ENCODE results near the gene TRIM22. TPM values are rescaled to one million over a fixed set of nuclear protein-coding genes. Genes with fewer than 3 reads are reported as not detected.

TRIM22 gene
- polyA plus RNA-seq, 1 donor (not counting 4 experiments of a cell fraction or from before 2014, with no cell fraction given), result 119 TPM

DNA sequence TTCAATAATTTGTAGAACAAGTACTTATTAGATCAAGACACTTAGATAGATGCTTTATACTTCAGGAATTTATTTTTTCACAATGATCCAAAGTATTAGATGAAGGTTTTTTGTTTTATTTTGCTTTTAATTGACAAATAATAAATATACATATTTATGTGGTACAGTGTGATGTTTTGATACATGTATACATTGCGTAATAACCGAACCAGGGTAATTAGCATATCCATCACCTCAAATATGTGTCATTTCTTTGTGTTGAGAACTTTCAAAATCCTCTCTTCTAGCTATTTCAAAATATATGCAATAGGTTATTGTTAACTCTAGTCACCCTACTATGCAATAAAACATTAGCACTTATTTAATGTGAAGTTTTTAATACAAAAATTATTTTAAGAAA, 26.1 kb upstream of the TRIM22 start:
- H3K79me2 ChIP-seq (ENCODE audit: control insufficient read depth, insufficient read depth, low read length), result no peaks in the 10 kb centered on the region
- H3K36me3 ChIP-seq (ENCODE audit: control insufficient read depth in 2 of 2, extremely low read depth in 1 of 2, insufficient read depth in 2 of 2, low read length in 2 of 2), result peaks cover 6 to 8% of the 10 kb centered on the region in 2 experiments
- H3K4me2 ChIP-seq (ENCODE audit: control insufficient read depth, extremely low read depth, insufficient read depth, low read depth, low read length), result no peak overlapping the region
- no peaks in the 10 kb centered on the region for H3K9me1 ChIP-seq (ENCODE audit: control insufficient read depth, extremely low read depth, insufficient read depth, low read length)
- TF ChIP-seq, protein P1, sequence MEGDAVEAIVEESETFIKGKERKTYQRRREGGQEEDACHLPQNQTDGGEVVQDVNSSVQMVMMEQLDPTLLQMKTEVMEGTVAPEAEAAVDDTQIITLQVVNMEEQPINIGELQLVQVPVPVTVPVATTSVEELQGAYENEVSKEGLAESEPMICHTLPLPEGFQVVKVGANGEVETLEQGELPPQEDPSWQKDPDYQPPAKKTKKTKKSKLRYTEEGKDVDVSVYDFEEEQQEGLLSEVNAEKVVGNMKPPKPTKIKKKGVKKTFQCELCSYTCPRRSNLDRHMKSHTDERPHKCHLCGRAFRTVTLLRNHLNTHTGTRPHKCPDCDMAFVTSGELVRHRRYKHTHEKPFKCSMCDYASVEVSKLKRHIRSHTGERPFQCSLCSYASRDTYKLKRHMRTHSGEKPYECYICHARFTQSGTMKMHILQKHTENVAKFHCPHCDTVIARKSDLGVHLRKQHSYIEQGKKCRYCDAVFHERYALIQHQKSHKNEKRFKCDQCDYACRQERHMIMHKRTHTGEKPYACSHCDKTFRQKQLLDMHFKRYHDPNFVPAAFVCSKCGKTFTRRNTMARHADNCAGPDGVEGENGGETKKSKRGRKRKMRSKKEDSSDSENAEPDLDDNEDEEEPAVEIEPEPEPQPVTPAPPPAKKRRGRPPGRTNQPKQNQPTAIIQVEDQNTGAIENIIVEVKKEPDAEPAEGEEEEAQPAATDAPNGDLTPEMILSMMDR (optimal IDR thresholded peaks at IDR 0.05 in 1 of 3, IDR thresholded peaks at IDR 0.05 in 1 of 3, conservative IDR thresholded peaks at IDR 0.05 in 1 of 3; ENCODE audit: extremely low read depth in 1 of 3, insufficient read depth in 2 of 3, low read length in 3 of 3), result no peak
- TF ChIP-seq EZH2 (IDR thresholded peaks at IDR 0.05; ENCODE audit: low read length), result no peak
- H3K9ac ChIP-seq (ENCODE audit: control insufficient read depth, extremely low read depth, insufficient read depth, low read length), result no peak overlapping the region
- no peaks in the 10 kb centered on the region for H3K4me1 ChIP-seq (ENCODE audit: control insufficient read depth, extremely low read depth, insufficient read depth, low read length)
- dilution Hi-C loops (cut with MboI; ENCODE audit: extremely low pct_ligation_motif_present, low sequenced_read_pairs), result no loop called here
- DNase-seq (ENCODE audit: low read depth, low spot score), result no peak
- no peaks in the 10 kb centered on the region for H3K27me3 ChIP-seq (ENCODE audit: control insufficient read depth, extremely low read depth, insufficient read depth, low read length)
- H3K27ac ChIP-seq (ENCODE audit: control insufficient read depth, insufficient read depth, low read length), result no peak overlapping the region
- no peak overlapping the region for H3K4me3 ChIP-seq (ENCODE audit: control insufficient read depth in 2 of 3, extremely low read depth in 1 of 3, insufficient read depth in 2 of 3, low read depth in 1 of 3, low read length in 3 of 3)
- H2AFZ ChIP-seq (ENCODE audit: control insufficient read depth, low read length), result no peak overlapping the region
- FAIRE-seq, result no peak
- H4K20me1 ChIP-seq (ENCODE audit: control insufficient read depth, extremely low read depth, insufficient read depth, low read length), result no peaks in the 10 kb centered on the region
- no peaks in the 10 kb centered on the region for H3K9me3 ChIP-seq (ENCODE audit: control insufficient read depth, low read depth, low read length)

DNA sequence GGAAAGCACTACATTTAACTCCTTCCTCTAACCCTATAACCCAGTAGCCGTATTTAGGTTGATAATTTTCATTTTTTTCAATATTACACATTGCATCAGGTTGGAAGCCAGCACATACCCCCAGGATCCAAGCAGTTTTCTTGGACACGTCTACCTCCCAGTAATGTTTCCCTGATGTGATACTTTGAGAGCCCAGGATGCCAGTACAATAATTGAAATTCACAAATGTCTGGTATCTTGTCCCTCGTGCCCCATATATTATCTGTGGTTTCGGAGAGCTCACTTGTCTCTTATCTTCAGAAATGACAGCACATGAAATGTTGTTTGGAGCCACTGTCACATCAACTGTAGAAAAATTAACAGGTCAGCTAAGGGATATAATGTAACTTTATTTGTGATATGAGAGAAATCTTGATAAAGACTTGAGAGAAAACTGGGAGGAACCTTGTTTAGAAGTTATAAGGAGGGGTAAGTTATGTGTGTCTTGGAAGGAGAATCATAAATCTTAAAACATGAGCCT, 24.5 kb upstream of the TRIM22 start:
- H3K27ac ChIP-seq (ENCODE audit: control insufficient read depth, insufficient read depth, low read length), result no peak overlapping the region
- no peaks in the 10 kb centered on the region for H4K20me1 ChIP-seq (ENCODE audit: control insufficient read depth, extremely low read depth, insufficient read depth, low read length)
- no peaks in the 10 kb centered on the region for H3K4me1 ChIP-seq (ENCODE audit: control insufficient read depth, extremely low read depth, insufficient read depth, low read length)
- H3K9me3 ChIP-seq (ENCODE audit: control insufficient read depth, low read depth, low read length), result no peaks in the 10 kb centered on the region
- H3K79me2 ChIP-seq (ENCODE audit: control insufficient read depth, insufficient read depth, low read length), result no peaks in the 10 kb centered on the region
- H3K27me3 ChIP-seq (ENCODE audit: control insufficient read depth, extremely low read depth, insufficient read depth, low read length), result no peaks in the 10 kb centered on the region
- dilution Hi-C loops (cut with MboI; ENCODE audit: extremely low pct_ligation_motif_present, low sequenced_read_pairs), result no loop called here
- DNase-seq (ENCODE audit: low read depth, low spot score) (no peak), FAIRE-seq (no peak)
- peaks cover 6 to 10% of the 10 kb centered on the region in 2 experiments for H3K36me3 ChIP-seq (ENCODE audit: control insufficient read depth in 2 of 2, extremely low read depth in 1 of 2, insufficient read depth in 2 of 2, low read length in 2 of 2)
- H3K4me3 ChIP-seq (ENCODE audit: control insufficient read depth in 2 of 3, extremely low read depth in 1 of 3, insufficient read depth in 2 of 3, low read depth in 1 of 3, low read length in 3 of 3), result no peak overlapping the region
- TF ChIP-seq, protein P1 (optimal IDR thresholded peaks at IDR 0.05 in 1 of 3, IDR thresholded peaks at IDR 0.05 in 1 of 3, conservative IDR thresholded peaks at IDR 0.05 in 1 of 3; ENCODE audit: extremely low read depth in 1 of 3, insufficient read depth in 2 of 3, low read length in 3 of 3), result no peak
- no peak for TF ChIP-seq EZH2 (IDR thresholded peaks at IDR 0.05; ENCODE audit: low read length)
- H3K9me1 ChIP-seq (ENCODE audit: control insufficient read depth, extremely low read depth, insufficient read depth, low read length), result no peaks in the 10 kb centered on the region
- H3K4me2 ChIP-seq (ENCODE audit: control insufficient read depth, extremely low read depth, insufficient read depth, low read depth, low read length), result no peak overlapping the region
- H2AFZ ChIP-seq (ENCODE audit: control insufficient read depth, low read length), result no peak overlapping the region
- H3K9ac ChIP-seq (ENCODE audit: control insufficient read depth, extremely low read depth, insufficient read depth, low read length), result no peak overlapping the region

Measured in keratinocyte (primary cell).